ENCODE results near the gene CYP3A7.
"Not testable (repeated sequence)": the region's sequence is repeated elsewhere in the genome, so short reads cannot be mapped to it uniquely, and the experiment has no call there.

Gene CYP3A7

DNA sequence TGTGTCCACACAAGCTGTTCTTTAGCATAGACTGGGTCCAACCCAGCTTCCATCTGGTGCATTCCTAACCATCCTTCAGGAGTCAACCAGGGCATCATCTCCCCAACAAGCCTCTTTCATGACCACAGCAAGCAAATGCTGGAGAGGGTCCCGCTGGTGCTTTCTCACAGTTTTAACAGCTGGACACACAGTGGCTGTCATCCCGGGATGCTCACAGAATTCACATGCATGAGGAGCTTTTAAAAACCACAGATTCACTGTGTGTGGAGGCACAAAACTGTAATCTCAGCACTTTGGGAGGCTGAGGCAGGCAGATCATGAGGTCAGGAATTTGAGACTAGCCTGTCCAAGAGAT lies 6.4 kb upstream of the CYP3A7 start:
- no peak for DNase-seq

DNA sequence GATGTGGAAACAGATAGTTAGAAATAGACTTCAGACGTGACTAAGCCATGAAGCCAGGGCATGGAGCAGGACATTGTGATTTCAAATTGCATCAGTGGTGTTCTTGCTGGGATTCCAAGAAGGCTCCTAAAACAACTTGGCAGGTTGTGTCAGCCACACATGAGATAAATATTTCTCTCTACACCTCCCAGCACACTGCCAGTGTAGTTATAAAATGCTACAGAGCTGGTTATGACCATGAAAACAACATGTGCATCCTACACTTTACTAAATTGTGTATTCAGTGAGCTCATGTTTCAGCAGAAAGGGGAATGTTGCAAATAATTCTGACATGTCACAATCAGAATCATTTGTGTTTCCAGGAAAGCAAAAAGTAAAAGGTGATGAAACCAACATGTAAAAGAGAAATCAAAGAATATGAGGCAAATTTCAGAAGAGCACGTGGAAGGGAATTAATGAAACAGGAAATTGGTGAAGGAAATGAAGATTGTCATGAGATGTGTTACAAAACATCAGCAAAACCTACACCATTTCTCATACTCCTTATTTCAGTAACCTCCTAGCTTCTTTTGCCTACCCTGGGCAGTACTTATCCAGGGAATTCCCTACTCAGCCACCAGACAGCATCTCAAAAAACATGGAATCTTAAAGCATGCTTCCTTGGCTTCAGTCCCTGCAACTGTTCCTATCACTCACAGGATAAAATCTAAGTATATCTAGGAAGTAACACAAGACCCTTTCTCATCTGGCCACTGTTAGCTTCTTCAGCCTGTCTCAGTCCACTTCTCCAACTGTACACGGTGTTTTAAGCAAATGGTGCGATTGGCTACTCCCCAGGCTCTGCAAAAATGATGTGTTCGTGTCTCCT lies 5.8 kb upstream of the CYP3A7 start:
- DNase-seq = no peak

DNA sequence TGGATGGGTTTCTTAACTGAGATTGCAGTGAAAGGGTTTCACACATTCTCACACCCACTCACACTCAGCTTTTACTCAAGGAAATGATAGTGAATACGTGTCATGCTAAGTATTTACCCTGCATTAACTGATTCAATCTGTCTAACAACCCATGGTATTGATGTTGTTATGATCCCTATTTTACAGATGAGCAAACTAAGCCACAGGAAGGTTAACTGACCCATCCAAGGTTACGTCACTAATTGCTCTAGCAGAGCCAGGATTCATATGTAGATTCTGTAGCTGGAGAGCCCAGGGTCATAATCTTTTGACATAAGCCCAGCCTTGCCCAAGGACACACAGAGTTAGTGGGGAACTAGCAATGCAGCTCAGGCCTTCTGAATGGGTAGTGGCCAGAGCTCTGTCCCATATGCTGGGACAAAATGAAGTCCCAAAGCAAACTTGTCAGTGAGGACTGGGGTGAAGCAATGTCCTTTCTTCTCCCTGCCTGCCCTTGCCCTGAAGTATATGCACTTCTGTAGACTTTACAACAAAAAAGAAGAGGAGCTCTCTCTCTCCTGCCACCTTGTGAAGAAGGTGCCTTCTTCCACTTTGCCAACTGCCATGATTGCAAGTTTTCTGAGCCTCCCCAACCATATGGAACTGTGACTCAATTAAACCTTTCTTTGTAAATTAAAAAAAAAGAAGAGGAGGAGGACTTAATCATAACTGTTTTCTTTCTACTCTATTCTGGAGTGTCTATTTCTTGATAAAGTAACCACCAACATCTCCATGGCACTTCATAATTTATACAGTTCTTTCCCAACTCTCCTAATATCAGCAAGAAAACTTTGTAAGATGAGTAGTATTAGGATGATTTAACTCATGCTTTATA lies 4.9 kb upstream of the CYP3A7 start:
- DNase-seq = no peak

DNA sequence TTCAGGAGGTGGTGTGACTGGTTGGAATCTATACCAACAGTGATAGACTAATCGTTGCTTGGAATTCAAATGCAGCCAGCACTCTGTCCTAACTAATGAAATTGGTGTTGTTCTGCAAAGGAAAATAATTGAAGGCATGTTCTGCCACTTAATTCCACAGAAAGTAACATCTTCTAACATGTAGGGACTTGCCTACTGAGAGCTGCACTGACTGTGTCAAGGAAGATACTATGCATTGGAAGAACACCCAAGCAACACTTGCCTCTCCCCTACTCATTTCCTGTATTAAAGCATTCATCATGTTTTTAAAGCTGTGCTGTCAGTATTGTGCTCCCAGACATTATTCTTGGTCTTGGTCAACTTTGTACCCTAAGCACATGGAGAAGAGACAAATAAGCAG lies 2.7 kb upstream of the CYP3A7 start:
- DNase-seq = no peak

DNA sequence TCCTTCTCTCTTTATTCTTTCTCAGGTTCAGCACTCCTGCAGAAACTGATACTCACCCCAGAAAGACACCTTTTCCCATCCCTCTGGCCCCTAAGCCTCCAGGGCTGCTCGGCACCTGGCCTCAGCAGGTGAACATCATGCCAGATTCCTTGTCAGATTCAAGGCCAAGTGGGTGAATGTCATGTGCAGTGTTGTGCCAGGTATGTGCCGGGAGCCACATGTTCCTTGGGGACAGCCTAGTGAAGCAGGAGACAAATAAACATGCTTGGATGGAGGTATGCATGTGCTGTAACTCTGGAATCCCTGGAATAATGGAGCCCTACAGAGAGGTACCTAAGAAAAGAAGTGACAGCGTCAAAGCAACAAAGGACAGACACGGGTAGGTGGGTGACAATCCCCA lies 1.7 kb upstream of the CYP3A7 start:
- not testable (repeated sequence) for DNase-seq

DNA sequence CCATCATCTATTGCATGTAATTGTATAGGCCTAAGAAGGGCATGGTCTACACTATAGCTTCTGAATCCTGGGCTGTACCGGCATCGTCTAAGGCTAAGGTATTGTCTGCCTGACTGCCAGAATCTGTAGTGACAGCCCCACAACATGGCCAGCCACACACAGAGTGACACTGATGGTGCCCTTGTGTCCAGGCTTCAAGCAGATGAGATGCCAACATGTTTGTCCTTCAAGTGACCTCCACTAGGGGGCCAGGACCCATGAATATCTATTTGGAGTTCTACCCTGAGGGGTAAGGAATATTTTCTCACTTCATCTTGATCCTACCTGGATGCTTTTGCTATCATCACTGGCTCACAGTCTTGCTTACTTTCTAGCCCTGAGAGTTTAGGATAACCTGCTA lies 1.5 kb downstream of the CYP3A7 start:
- DNase-seq = no peak

DNA sequence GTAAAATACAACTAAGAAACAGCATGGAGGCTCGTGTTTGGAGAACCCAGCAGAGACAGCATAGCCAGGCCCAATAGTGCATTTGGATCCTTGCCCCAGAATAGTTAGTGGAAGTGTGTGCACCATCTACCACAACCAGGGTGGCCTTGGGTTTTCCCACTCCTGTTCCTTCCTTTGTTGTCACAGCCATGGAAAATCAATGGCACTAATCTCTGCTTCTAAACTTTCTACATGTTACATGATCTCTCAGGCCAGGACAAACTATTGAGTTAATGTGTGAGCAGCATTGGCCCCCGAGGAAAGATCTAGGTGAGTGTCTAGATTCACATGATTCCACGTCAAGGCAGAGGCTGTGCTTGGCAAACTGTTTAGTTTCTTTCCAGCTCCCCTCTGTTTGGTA lies 2.0 kb downstream of the CYP3A7 start:
- no peak for DNase-seq

DNA sequence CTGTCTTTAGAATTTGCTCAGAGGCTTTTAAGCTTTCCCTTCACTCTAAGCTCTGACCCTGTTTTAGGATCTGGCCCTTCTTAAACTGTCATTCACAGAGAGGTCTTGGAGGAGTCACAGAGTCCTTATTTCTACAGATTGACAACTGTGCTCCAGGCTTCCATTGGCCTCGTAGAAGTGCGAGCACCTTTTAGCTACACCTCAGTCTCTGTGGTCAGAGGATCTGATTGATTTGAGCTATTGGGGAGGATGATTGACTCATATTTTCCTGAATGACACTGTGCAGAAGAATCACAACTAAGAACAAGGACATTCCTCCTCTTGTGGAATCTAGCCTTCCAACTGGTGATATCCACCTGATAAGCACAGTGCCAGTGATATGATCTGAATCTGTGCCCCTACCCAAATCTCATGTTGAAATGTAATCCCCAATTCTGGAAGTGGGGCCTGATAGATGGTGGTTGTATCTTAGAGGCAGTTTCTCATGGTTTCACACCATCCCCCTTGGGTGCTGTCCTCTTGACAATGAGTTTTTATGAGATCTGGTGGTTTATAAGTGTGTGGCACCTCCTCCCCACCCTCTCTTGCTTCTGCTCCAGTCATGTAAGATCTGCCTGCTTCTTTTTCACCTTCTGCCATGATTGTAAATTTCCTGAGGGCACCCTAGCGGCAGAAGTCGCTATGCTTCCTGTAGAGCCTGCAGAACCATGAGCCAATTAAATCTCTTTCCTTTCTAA lies 3.2 kb downstream of the CYP3A7 start:
- DNase-seq = no peak

DNA sequence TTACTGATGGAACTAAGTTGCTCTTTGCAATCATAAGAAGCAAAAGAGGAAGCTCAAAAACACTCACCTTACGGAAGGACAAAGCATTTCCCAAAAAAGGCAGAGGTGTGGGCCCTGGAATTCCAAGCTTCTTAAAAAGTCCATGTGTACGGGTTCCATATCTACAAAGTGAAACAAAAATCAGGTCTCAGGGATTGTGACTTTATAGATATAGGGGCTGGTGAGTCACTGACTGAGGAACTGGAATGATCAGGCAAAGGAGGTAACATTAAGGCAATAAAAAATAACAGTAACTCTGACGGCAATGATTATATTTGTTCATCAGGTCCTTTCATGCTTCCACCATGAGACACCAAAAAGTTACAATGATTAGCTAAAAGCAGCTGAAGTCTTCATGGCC lies 4.0 kb downstream of the CYP3A7 start:
- DNase-seq = no peak

DNA sequence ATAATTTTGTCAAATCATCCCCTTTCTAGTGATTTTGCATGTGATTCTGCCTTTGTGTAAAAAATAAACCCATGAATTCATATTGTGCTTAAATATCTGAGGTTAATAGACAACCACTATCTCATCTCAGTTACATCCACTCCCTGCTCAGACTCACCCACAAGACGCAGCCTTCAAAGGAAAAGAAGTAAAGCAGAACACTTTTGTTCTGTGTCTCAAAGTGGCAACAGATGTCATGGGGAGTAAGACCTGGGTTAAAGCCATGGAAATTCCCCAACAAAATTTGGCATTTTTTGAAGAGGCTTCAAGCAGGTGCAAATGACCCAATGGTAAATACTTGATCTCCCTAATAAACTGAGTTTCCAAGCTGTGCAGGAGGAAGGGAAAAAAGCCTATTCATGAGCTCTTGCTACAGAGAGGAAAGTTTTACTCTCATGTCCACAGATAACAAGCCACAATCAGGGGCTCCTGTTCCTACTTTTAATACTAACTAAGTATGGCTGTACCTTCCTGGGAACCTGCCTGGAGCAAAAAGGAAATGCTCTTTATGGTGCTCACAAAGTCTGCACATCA lies 4.7 kb downstream of the CYP3A7 start:
- DNase-seq = no peak

DNA sequence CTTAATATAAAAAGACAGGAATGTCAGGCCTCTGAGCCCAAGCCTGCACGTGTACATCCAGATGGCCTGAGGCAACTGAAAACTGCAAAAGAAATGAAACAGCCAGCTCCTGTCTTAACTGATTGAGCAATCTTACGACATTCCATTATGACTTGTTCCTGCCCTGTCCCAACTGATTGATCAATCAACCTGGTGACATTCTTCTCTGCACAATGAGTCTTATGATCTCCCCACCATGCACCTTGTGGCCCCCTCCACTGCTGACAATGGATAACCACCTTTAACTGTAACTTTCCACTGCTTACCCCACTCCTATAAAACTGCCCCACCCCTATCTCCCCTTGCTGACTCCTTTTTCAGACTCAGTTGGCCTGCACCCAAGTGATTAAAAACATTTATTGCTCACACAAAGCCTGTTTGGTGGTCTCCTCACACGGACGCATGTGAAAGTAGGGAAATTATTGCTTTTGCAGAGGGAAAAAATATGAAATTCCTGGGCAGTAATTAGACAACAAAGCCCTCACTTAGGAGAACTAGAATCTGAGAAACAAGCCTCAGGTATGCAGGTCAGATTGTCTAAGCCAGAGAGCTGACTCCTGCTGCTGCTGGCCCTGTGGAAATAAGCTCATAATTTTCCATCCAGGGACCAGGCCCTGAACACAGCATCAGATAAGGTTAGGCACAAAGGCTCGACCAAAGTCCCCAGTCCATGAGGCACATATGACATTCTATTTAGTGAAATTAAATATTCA lies 5.3 kb downstream of the CYP3A7 start:
- DNase-seq = no peak

DNA sequence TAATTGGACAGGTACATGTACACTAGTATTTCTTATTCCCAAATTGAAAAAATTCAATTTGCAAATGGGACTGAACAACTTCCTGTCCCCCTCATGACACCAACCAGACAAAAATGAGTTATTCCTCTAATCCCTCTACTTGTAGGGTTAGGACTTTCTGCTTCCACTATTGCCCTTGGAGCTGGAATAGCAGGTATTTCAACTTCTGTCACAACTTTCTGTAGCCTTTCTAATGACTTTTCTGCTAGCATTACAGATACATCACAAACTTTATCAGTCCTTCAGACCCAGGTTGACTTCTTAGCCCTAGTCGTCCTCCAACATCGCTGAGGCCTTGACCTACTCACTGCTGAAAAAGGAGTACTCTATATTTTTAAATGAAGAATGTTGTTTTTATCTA lies 6.4 kb downstream of the CYP3A7 start:
- no peak for DNase-seq

DNA sequence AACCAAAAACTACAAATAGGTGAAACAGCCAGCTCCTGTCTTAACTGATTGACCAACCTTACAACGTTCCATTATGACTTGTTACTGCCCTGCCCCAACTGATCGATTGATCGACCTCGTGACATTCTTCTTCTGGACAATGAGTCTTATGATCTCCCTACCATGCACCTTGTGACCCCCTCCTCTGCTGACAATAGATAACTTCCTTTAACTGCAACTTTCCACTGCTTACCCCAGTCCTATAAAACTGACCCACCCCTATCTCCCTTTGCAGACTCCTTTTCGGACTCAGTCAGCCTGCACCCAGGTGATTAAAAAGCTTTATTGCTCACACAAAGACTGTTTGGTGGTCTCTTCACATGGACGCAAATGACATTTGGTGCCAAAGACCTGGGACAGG lies 11.8 kb downstream of the CYP3A7 start:
- not testable (repeated sequence) for DNase-seq

DNA sequence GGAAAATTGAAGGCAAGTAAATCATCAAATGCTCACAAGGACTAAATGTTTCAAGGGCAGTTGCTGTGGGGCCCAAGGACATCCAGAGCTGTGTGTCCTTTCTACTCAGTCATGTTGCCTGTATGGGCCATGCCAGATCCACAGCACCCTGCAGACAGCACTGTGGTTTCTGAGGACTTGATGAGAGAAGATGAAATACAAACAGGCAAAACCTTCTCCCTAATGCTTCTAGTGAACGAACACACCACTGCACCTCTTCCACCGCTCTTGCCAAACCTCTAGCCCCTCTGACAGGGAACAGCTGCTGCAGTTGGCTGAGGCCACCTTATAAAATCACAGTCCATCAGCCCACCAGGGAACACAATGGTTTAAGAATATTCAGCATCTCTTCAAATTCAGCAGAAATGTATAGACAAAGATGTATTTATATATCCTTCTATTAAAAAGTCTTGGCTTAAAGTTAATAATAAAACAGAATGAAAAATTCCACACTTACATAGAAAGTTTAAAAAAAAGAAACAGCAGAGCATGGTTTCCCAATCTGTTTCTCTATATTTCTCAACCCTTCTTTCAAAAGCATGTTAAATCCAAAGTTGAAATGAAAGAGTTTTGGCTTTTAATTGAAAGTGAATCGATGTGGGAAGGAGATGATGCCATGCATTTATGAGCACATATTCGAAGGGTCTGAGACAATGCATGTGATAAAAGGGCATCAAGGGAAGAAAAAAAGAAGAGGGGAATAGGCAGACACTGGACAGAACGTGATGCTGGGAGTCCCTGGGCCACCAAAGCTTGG lies 14.0 kb downstream of the CYP3A7 start:
- no peak for DNase-seq

DNA sequence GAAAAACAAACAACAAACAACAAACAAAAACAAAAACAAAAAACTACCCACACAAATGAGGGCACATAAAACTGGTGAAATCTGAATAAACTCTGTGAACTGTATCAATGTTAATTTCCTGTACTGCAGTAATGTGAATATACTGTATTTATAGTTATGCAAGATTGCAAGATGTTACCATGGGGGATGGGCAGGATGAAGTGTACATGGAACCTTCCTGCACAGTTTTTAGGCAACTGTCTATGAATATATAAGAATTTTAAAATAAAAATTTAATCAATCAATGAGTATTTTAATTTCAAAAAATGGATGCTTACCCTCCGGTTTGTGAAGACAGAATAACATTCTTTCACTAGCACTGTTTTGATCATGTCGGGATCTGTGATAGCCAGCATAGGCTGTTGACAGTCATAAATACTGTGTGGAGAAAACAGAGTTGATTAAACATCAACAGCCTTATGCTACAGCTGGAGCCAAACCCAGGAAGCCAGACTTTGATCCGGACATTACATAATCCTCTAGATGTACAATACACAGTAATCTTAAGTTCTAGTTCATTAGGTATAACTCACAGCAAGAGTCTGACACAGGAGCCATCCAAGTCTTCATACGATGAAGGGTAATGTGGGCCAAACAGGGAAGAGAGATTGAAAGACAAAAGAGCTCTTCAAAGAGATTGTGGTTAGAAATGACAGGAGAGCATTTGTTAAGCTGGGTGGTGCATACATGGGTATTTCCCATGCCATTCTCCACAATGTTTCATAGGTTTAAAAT lies 14.8 kb downstream of the CYP3A7 start:
- no peak for DNase-seq

DNA sequence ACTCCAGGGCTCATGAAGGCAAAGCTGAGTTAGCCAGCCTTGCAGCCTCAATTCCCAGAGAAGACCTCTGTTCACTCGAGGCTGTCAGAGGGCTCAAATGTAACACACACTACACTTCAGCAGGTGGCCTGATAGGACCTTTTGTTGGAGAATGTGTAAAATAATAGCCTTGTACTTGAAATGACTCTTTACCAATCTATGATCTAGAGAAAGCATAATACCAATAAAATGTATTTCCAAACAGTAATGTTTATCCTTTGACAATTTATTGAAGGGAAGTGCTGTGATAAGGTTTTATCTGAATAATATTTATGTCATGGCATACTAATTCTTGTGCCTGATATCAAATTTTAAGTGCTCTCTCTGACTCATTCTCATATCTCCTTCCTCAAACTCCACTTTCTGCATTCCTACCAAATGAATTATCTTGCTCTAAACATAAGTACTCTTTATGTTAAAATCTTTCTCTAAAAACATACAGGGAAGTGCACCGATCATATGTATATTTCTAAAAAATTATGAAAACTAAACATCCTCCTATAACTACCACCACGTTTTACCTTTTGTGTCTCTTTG lies 20.9 kb downstream of the CYP3A7 start:
- DNase-seq = no peak

DNA sequence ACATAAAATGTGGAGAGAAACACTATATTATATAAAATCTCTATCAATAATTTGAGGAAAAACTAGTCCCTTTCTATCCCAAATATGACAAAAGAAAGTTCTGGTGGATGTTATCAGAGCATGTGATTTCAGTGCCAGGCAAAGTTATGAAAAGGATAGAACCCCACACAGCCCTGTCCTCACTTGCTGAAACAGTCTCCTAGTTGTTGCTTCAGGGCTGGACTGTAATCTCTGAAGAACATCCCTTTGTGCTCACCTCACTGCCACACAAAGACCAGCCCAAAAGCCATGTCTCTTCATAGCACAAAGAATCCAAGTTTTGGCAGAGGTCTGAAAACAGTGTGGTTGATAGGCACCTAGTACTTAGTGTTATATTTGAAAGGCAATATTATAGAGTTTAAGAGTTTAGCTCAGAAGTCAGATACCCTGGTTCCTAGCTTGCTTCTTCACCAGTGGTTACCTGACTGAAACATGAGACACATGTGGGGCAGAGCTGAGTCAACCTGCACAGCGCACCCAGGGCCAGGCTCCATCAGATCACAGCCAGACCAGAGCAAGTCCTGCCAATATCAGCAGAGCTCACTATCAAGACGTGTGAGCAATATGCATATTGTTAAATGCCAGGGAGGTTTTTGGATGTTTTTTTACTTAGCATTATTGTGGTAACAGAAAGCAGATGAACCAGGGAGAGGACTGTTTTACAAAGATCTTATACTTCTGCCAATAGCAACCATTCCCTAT lies 25.0 kb downstream of the CYP3A7 start:
- DNase-seq = no peak

DNA sequence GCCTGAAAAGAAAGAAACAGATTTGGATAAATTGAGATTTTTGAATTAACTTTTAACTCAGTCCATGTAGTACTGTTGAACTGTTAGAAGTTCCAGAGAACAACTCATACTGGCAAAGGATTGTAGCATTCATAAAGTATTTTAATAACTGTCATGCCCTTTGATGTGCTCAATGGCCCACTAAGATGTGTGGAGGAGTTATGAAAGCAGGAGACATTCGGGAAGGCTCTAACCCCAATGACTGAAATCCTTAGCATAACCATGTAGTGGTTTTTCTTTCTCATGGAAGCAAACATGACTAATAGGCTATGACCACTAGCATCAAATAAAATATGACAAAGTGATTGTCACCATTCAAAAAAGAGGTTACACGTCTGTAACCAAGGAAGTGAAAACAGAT lies 25.7 kb downstream of the CYP3A7 start:
- no peak for DNase-seq

DNA sequence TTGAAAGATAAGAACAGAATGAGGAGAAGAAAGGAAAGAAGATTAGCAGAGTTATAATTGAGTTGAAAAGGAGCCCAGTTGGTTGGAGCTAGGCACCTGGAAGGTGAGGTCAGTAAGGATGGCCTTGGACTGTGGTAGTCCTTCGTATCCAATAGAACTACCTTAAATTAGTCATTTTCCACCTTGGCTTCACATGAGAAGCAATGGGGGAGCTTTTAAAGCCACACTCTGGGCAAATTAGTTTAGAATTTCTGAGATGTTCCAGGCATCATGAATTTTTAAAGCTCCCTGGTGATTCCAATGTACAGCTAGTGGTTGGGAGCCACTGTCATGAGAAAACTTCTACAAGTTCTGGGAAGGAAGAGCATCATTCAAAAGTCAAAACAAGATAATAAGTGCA lies 27.9 kb downstream of the CYP3A7 start:
- no peak for DNase-seq
